ENCODE results near the gene RAB3GAP1. TPM values are rescaled to one million over a fixed set of nuclear protein-coding genes. Genes with fewer than 3 reads are reported as not detected.

RAB3GAP1 gene
- polyA plus RNA-seq = 42.1 TPM
- long read RNA-seq, donor 1, full-length matches to known transcripts = 6 of 6 reads
- long read RNA-seq, donor 1, partial matches to known transcripts = 0 of 6 reads
- long read RNA-seq, donor 1, other reads (novel, unspliced or antisense) = 0 of 6 reads
- long read RNA-seq, donor 2, full-length matches to known transcripts = 14 of 20 reads
- long read RNA-seq, donor 2, partial matches to known transcripts = 6 of 20 reads
- long read RNA-seq, donor 2, other reads (novel, unspliced or antisense) = 0 of 20 reads
- long read RNA-seq, donor 3 = 0 reads
- long read RNA-seq, donor 4, full-length matches to known transcripts = 1 of 1 reads
- long read RNA-seq, donor 4, partial matches to known transcripts = 0 of 1 reads
- long read RNA-seq, donor 4, other reads (novel, unspliced or antisense) = 0 of 1 reads
- long read RNA-seq, donor 5, full-length matches to known transcripts = 9 of 9 reads
- long read RNA-seq, donor 5, partial matches to known transcripts = 0 of 9 reads
- long read RNA-seq, donor 5, other reads (novel, unspliced or antisense) = 0 of 9 reads
- long read RNA-seq, donor 6, full-length matches to known transcripts = 7 of 13 reads
- long read RNA-seq, donor 6, partial matches to known transcripts = 6 of 13 reads
- long read RNA-seq, donor 6, other reads (novel, unspliced or antisense) = 0 of 13 reads
- long read RNA-seq, donor 7, full-length matches to known transcripts = 6 of 6 reads
- long read RNA-seq, donor 7, partial matches to known transcripts = 0 of 6 reads
- long read RNA-seq, donor 7, other reads (novel, unspliced or antisense) = 0 of 6 reads
- long read RNA-seq, donor 8, full-length matches to known transcripts = 16 of 16 reads
- long read RNA-seq, donor 8, partial matches to known transcripts = 0 of 16 reads
- long read RNA-seq, donor 8, other reads (novel, unspliced or antisense) = 0 of 16 reads
- long read RNA-seq, donor 9, full-length matches to known transcripts = 13 of 13 reads
- long read RNA-seq, donor 9, partial matches to known transcripts = 0 of 13 reads
- long read RNA-seq, donor 9, other reads (novel, unspliced or antisense) = 0 of 13 reads
- long read RNA-seq, donor 10, full-length matches to known transcripts = 17 of 22 reads
- long read RNA-seq, donor 10, partial matches to known transcripts = 5 of 22 reads
- long read RNA-seq, donor 10, other reads (novel, unspliced or antisense) = 0 of 22 reads
- long read RNA-seq, donor 11, full-length matches to known transcripts = 9 of 9 reads
- long read RNA-seq, donor 11, partial matches to known transcripts = 0 of 9 reads
- long read RNA-seq, donor 11, other reads (novel, unspliced or antisense) = 0 of 9 reads

GRCh38 chr2:135052042-135052876 is at the start of gene RAB3GAP1:
TSS of gene RAB3GAP1 (plus strand) at chr2:135052292. CDS start at chr2:135052308, 16 bp downstream.
- peak; percentile 74 to 87 for DNase-seq
- H3K9me3 ChIP-seq (ENCODE audit: control insufficient read depth, low read depth, low read length) = no peaks in the 10 kb centered on the region
- H3K4me3 ChIP-seq (ENCODE audit: low read length) = peak within 1 kb of the TSS; percentile 88
- WGBS (ENCODE audit: insufficient coverage, low lambda C conversion rate) = 0% methylated on average over 6 of the region's 45 CpGs
- no peaks in the 10 kb centered on the region for H3K27me3 ChIP-seq (ENCODE audit: control insufficient read depth, insufficient read depth, low read length)
- peak within 1 kb of the TSS; percentile 90 for H3K27ac ChIP-seq (ENCODE audit: low read length)
- H3K36me3 ChIP-seq (ENCODE audit: control insufficient read depth, insufficient read depth, low read length) = no peaks in the 10 kb centered on the region
- H3K4me1 ChIP-seq (ENCODE audit: control insufficient read depth, insufficient read depth, low read length) = no peaks in the 10 kb centered on the region

- no peak for DNase-seq
- no peak overlapping the region for H3K4me3 ChIP-seq (ENCODE audit: low read length)
- no peak overlapping the region for H3K27ac ChIP-seq (ENCODE audit: low read length)
- WGBS (ENCODE audit: insufficient coverage, low lambda C conversion rate) = no CpG with 5 or more reads among the region's 4 CpGs
- peaks cover 8% of the 10 kb centered on the region for H3K27me3 ChIP-seq (ENCODE audit: control insufficient read depth, insufficient read depth, low read length)
- no peaks in the 10 kb centered on the region for H3K36me3 ChIP-seq (ENCODE audit: control insufficient read depth, insufficient read depth, low read length)
- H3K4me1 ChIP-seq (ENCODE audit: control insufficient read depth, insufficient read depth, low read length) = no peaks in the 10 kb centered on the region
- H3K9me3 ChIP-seq (ENCODE audit: control insufficient read depth, low read depth, low read length) = no peaks in the 10 kb centered on the region
These were observed 49.3 kb upstream of the RAB3GAP1 start for GRCh38 chr2:135002836-135003235.

GRCh38 chr2:135004005-135004746 is 47.9 kb upstream of the RAB3GAP1 start:
- Histone ChIP-seq H3K9me3 (ENCODE audit: control insufficient read depth, low read depth, low read length) (no peaks in the 10 kb centered on the region), H3K36me3 (ENCODE audit: control insufficient read depth, insufficient read depth, low read length) (no peaks in the 10 kb centered on the region), H3K27ac (ENCODE audit: low read length) (no peak overlapping the region), H3K4me1 (ENCODE audit: control insufficient read depth, insufficient read depth, low read length) (no peaks in the 10 kb centered on the region), H3K4me3 (ENCODE audit: low read length) (no peak overlapping the region), H3K27me3 (ENCODE audit: control insufficient read depth, insufficient read depth, low read length) (peaks cover 8% of the 10 kb centered on the region)
- DNase-seq = peak; percentile 54 to 60
- WGBS (ENCODE audit: insufficient coverage, low lambda C conversion rate) = no CpG with 5 or more reads among the region's 17 CpGs

GRCh38 chr2:135005753-135006152 is 46.3 kb upstream of the RAB3GAP1 start:
- Histone ChIP-seq H3K27ac (ENCODE audit: low read length) (no peak overlapping the region), H3K9me3 (ENCODE audit: control insufficient read depth, low read depth, low read length) (no peaks in the 10 kb centered on the region), H3K27me3 (ENCODE audit: control insufficient read depth, insufficient read depth, low read length) (peaks cover 8% of the 10 kb centered on the region), H3K36me3 (ENCODE audit: control insufficient read depth, insufficient read depth, low read length) (no peaks in the 10 kb centered on the region), H3K4me1 (ENCODE audit: control insufficient read depth, insufficient read depth, low read length) (no peaks in the 10 kb centered on the region), H3K4me3 (ENCODE audit: low read length) (no peak overlapping the region)
- no peak for DNase-seq
- WGBS (ENCODE audit: insufficient coverage, low lambda C conversion rate) = no CpG with 5 or more reads among the region's 3 CpGs

GRCh38 chr2:135009339-135009738 is 42.8 kb upstream of the RAB3GAP1 start:
- no CpG with 5 or more reads among the region's 1 CpG for WGBS (ENCODE audit: insufficient coverage, low lambda C conversion rate)
- Histone ChIP-seq H3K4me3 (ENCODE audit: low read length) (no peak overlapping the region), H3K27ac (ENCODE audit: low read length) (no peak overlapping the region), H3K4me1 (ENCODE audit: control insufficient read depth, insufficient read depth, low read length) (no peaks in the 10 kb centered on the region), H3K27me3 (ENCODE audit: control insufficient read depth, insufficient read depth, low read length) (peaks cover 8% of the 10 kb centered on the region), H3K9me3 (ENCODE audit: control insufficient read depth, low read depth, low read length) (no peaks in the 10 kb centered on the region), H3K36me3 (ENCODE audit: control insufficient read depth, insufficient read depth, low read length) (no peaks in the 10 kb centered on the region)
- DNase-seq = no peak

GRCh38 chr2:135010200-135010942 is 41.7 kb upstream of the RAB3GAP1 start:
- 93% methylated on average over 3 of the region's 10 CpGs for WGBS (ENCODE audit: insufficient coverage, low lambda C conversion rate)

GRCh38 chr2:135011633-135012032 is 40.5 kb upstream of the RAB3GAP1 start:
- Histone ChIP-seq H3K27ac (ENCODE audit: low read length) (no peak overlapping the region), H3K9me3 (ENCODE audit: control insufficient read depth, low read depth, low read length) (no peaks in the 10 kb centered on the region), H3K36me3 (ENCODE audit: control insufficient read depth, insufficient read depth, low read length) (no peaks in the 10 kb centered on the region), H3K4me3 (ENCODE audit: low read length) (no peak overlapping the region), H3K4me1 (ENCODE audit: control insufficient read depth, insufficient read depth, low read length) (no peaks in the 10 kb centered on the region), H3K27me3 (ENCODE audit: control insufficient read depth, insufficient read depth, low read length) (no peaks in the 10 kb centered on the region)
- no peak for DNase-seq

More at GRCh38 chr2:135010200-135010942, 41.7 kb upstream of the RAB3GAP1 start:
- Histone ChIP-seq H3K4me3 (ENCODE audit: low read length) (no peak overlapping the region), H3K27ac (ENCODE audit: low read length) (no peak overlapping the region), H3K36me3 (ENCODE audit: control insufficient read depth, insufficient read depth, low read length) (no peaks in the 10 kb centered on the region), H3K4me1 (ENCODE audit: control insufficient read depth, insufficient read depth, low read length) (no peaks in the 10 kb centered on the region), H3K27me3 (ENCODE audit: control insufficient read depth, insufficient read depth, low read length) (peaks cover 3% of the 10 kb centered on the region), H3K9me3 (ENCODE audit: control insufficient read depth, low read depth, low read length) (no peaks in the 10 kb centered on the region)
- no peak for DNase-seq

- DNase-seq = no peak
- H3K27me3 ChIP-seq (ENCODE audit: control insufficient read depth, insufficient read depth, low read length) = no peaks in the 10 kb centered on the region
- no peaks in the 10 kb centered on the region for H3K9me3 ChIP-seq (ENCODE audit: control insufficient read depth, low read depth, low read length)
- no peaks in the 10 kb centered on the region for H3K36me3 ChIP-seq (ENCODE audit: control insufficient read depth, insufficient read depth, low read length)
- no peaks in the 10 kb centered on the region for H3K4me1 ChIP-seq (ENCODE audit: control insufficient read depth, insufficient read depth, low read length)
- WGBS (ENCODE audit: insufficient coverage, low lambda C conversion rate) = no CpG with 5 or more reads among the region's 1 CpG
- no peak overlapping the region for H3K27ac ChIP-seq (ENCODE audit: low read length)
- no peak overlapping the region for H3K4me3 ChIP-seq (ENCODE audit: low read length)
These were observed 30.5 kb upstream of the RAB3GAP1 start for GRCh38 chr2:135021618-135022017.

Measured in large intestine (tissue), 12 donors.